Stimulated activated CD4-positive, alpha-beta T cell treated with anti-CD3 and anti-CD28 coated beads, TNF-alpha, amount 100 ng/mL, for 1 hour (primary cell): ENCODE results near the gene LETM1.

Experiments used
- DNase-seq, 3 donors: peaks; one replicate each; pipeline ENCODE4 v3.0.0-alpha.2; 2020; ENCODE audit warnings: low read depth in 3 of 3, low spot score in 1 of 3

LETM1 gene

DNA sequence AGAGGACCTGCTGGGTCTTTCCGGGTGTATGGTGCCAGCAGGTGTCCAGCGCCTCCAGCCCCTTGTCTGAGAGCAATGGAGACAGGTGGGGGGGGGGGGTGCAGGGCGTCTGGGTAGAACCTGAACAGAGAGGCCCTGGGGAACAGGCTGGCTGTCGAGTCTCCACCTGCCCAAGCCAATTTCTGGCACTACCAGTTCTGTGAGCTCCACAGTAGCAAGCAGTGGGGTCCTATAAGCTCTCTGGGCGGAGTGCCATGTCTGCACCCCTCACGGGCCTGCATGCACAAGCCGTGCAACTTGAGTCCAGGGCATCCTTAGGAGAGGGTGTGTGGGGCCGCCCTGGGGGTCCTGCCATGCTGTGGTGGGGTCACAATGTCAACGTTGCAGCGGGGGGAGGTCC lies 72.9 kb downstream of the LETM1 start:
- DNase-seq, result no peak

DNA sequence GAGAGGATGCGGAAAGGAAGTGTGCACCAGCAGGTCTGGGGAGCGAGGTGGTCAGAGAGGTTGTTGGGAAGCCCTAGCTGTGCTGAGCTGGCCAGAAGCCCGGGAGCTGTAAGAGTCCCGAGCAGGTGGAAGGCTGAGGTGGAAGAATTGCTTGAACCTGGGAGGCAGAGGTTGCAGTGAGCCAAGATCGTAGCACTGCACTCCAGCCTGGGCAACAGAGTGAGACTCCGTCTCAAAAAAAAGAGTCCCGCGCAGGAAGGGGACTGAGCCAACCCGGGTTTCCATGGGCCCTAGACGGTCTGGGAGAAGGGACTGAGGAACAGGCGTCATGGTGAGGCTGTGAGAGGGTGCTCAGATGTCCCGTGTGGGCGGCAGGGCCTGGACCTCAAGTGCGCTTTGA lies 75.5 kb downstream of the LETM1 start:
- DNase-seq, result no peak

DNA sequence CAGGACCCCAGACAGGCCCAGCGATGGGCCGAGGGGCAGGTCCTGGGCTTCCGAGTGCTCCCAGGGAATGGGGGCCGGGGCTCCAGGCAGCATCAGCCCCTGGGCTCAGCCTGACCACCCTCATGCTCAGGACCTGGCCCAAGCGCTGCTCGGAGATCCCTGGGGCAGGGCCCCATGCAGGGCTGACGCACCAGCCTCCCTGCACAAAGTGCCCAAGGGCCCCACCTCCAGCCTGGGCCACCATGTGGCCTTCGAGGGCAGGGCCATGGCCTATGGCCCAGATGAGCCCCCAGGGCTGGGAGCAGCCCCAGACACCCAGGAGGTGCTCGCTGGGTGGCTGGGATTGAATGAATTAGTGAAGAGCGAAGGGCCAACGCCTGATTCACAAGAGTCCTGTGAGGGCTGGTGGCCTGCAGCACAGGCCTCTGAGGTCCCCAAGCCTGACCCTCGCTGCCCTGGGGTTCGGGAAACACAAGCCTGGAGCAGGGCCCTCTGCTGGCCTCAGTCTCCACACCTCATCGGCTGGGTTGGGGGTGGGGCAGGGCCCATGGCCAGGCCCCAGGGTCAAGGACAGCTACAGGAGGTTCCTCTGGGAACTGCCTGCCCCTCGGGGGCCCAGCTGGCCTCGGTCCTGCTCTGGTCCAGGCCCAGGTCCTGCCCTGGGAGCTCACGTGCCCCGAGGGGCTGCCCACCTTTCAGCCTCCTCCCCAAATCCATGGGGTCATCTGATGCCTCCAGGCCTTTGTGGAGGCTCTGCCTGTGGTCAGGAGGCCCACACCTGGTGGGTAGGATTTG lies 76.2 kb downstream of the LETM1 start:
- DNase-seq, result no peak

DNA sequence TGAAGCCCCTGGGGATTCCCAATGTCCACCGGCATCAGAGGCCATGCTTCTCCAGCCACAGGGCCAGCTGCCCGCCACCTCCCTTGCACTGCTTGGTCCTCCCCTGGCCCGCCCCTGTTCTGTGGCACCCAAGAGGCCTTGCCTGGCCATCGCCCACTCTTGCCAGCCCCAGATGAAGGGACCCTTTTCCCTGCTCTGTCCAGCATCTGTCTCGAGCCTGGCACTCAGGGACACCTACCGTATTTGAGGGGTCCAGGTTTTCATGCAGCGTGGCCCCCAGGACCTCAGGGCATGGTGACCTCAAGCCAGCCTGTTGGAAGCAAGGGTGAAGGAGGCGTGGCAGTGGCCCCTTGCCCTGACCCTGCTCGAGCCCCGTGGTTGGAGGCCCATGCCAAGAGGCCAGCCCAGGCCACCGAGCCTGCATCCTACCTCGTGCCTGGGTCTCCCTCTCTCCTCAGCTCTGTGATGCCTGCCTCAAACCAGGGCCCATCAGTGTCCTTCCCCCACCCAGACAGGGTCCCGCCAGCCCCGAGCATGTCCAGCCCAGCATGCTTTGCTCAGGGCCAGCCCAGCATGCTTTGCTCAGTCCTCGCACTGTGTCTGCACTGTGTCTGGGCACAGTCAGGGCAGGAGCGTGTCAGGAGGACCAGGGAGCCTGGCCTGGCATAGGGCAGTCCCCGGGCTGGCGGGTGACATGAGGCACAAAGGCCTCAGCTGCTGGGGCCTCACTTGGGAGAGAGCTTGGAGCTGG lies 77.1 kb downstream of the LETM1 start:
- DNase-seq, result no peak

DNA sequence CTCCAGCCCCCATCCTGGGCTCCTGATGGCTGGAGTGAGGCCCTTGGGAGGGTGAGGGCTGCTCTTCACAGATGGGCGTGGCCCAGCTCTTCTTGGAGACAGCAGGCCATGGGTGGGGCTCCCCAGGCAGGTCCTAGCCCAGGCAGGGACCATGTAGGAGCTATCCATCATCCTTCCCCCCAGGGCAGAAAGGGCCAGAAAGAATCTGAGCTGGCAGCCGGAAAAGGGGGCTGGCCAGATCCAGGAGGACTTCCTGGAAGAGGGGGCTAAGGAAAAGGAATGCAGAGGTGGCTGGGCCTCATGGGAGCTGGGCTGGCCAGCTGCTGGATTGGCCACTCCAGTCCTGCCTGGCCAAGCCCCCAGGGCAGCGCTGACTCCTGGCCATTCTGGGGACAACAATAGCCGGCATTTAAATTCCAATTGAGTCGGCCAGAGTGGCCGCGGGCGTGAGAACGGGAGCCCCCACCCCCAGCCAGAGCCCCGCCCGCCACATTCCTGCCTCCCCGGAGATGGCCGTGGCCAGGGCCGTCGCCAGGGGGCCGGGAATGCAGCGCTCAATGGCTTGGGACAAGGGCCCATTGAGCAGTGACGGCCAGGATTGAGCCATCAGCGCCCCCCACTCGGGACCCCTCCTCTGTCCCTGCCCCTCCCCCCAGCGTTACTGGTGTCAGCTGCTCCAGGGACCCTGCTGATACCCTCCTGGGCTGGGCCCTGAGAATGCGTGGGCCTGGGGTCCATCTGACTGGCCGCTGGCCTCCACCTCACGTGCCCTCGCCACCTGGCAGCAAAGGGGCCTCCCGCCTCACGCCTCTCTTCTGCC lies 77.9 kb downstream of the LETM1 start:
- no peak for DNase-seq

DNA sequence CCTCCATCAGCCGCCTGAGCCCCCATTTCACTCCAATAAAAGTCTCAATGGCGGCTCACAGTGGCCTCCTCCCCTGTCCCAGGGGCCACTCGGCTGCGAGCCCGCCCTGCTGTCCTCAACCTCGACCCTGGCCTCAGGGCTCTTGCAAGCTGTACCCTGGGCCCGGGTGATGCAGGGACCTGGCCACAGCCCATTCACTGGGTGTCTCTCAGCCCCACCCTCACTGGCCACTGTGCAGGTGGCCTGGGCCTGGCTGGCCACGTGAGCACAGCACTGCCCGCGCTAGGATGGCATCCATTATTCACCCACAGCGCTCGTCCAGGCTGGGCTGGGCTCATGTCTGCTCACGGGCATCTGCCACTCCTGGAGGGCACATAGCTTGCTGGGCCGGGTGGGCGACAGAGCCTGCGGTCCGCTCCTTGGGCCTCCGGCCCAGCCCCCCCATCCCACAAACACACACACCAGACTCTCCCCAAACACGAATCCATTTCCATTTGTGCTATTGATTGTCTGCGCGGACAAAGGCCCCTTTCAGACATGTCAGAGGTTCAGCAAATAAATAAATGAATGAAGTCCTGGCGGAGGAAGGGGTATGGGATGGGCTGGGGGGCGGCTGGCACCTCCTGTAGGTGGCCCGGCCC lies 79.3 kb downstream of the LETM1 start:
- DNase-seq, result no peak

DNA sequence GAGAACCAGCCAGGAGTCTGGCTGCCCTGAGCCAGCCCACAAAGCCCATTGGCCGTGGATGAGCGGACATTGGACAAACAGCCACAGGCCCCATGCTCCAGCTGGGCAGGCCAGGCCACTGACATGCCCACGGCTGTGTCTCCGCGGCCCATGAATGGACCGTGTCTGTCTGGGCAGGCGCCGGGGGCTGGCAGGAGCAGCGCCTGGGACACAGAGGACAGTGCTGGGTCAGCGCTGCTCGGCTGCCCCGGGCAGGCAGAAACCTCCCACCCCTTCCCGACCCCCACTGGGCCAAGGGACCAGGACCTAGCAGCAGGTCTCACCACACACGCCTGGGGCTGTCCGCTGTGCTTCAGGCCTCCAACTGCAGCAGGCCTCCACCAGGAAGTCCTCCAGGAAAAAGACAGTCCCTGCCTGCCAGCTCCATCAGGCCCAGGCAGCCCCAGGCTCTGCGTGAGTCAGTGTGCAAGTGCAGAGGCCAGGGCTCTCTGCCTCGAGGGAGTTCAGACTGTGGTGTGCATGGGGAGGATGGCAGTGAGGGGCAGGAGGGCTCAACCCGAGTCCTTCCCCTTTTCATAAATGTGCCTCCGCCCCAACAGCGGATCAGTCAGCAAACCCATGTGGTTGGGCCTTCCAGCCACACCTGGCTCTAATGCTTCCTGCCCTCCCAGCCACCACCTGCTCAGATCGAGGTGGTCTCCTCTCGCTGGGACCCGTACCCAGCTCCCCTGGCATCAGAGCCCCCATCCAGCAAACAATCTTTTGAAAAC lies 80.0 kb downstream of the LETM1 start:
- no peak for DNase-seq

DNA sequence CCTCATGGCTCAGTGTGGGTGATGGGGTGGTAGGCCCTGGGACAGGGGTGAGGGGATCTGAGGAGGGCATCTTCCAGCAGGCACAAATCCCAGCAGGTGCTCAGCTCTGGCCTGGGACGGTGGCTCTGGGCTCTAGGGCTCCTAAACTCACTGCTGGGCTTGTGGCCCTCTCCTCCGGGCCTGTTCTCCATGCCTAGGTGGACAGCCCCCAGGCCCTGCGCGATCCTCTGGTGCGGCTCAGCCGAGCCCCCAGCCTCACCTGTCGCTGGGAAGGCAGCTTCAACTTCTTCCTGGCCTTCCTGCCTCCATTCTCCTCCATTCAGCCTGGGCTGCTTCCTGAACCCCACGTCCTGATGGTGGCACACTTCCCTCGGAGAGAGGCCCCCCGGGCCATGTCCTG lies 82.2 kb downstream of the LETM1 start:
- no peak for DNase-seq

DNA sequence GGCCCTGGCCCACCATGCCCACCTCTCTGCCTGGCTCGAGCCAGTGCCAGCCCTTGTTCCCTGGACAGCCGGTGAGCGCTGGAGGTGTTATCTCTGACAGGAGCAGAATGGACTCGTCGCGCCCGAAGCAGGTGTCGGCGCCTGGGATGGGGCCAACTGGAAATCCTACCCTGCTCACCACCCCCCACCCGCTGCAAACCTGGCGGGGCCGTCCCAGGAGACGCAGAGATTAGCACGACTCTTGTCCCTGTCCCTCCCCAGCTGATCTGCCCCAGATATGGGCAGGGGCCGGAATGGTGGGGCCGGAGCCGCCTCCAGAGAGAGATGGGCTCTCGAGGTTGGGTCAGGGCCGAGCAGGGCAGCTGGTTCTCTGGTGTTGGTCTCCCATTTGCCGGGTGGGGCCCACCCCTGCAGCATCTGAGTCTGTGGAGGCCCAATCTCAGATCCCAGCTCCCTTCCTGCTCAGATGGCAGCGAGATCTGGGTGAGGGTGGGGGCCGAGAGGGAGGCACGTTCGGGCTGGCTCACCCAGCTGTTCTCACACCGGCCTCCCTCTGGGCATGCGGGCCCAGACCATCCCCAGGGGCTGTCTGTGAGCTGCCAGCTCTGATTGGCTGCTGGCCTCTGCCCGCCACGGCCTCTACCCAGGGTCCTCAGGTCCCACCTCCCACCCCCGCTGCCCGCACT lies 83.0 kb downstream of the LETM1 start:
- DNase-seq, result no peak

DNA sequence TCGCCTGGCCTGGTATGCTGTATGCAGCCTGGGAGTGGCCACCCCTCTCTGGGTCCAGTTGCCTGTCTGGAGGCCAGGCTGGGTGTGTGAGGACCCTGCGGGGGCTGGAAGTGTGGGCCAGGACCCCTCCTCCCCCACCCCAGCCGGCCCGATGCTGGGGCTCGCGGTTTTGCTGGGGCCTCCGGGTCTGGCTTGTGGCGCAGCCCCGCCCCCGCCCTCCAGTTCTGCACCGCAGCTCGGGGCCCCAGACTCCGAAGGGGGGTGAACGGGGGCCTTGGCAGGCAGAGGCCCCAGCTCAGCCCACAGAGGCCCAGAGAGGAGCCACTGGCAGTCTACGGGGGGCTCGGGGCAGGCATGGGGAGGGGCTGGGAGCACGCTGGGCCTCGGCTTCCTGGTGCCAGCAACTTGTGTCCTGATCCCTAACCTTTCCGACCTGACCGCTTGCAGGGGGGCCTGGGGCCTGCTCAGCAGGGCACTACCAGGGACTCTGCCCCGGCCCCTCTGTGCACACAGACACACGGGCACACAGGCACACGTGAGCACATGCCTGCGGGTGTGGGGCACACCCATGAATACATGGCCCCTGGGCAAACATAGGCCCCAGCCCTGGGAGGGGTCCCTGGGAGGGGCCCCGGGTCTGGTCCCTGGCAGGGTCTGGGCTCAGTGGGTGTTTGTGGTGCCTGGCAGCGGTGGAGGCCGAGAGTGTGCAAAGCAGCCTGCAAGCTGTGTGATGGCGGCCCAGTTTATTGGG lies 84.2 kb downstream of the LETM1 start:
- no peak for DNase-seq

DNA sequence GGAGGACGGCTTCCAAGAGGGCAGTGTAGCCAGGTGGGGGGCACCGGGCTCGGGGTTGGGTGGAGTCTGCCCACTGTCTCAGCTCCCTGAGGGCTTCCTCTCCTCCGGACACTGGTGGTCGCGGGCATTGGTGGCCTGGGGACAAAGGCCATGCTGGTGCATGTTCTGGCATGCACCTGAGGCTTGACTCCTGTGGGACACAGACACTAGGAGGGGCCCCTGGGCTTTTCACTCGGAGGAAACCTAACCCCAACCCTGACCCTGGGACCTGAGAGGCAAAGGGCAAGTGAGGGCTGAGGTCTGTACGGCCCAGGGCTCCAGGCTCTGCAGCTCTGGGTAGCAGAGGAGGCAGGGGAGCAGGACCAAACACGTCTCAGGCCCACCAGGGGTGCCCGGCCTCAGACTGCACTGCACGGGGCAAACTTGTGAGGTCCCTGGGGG lies 85.1 kb downstream of the LETM1 start:
- DNase-seq, result no peak

DNA sequence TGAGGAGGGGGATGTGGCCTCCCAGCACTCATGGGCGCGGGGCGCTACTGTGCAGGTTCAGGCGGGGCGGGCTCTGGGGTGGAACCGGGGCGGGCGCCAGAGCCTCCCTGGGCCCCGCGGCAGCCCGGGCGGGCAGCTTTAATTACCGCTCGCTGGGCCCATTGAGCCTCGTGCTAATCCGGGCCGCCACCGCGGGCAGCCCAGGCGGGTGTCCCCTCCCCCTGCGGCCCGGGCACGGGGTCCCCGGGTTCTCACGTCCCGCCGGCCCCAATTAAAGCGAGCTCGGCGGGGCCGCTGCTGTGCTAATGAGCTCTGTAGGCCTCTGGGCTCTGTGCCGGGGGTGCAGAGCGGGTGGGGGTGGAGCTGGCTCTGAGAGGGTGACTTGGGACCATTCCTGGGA lies 85.7 kb downstream of the LETM1 start:
- DNase-seq, result no peak

DNA sequence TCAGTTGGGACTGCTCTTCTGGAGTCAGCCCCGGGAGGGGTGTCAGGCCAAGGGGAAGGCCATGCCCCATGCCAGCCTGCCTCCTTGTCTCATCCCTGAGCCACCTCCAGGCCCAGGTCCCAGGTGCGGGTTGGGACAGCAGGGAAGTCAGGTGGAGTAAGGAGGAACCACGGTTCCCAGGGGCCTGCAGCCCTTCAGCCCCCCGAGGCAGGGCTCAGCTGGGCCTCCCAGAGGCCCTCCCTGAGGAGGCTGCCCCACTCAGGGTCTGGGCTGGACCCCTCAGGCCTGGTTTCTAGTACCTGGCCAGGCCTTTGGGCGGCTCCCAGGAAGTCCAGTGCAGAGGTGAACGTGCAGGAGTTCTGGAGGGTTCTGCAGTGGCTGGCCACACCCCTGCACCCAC lies 86.3 kb downstream of the LETM1 start:
- no peak for DNase-seq

DNA sequence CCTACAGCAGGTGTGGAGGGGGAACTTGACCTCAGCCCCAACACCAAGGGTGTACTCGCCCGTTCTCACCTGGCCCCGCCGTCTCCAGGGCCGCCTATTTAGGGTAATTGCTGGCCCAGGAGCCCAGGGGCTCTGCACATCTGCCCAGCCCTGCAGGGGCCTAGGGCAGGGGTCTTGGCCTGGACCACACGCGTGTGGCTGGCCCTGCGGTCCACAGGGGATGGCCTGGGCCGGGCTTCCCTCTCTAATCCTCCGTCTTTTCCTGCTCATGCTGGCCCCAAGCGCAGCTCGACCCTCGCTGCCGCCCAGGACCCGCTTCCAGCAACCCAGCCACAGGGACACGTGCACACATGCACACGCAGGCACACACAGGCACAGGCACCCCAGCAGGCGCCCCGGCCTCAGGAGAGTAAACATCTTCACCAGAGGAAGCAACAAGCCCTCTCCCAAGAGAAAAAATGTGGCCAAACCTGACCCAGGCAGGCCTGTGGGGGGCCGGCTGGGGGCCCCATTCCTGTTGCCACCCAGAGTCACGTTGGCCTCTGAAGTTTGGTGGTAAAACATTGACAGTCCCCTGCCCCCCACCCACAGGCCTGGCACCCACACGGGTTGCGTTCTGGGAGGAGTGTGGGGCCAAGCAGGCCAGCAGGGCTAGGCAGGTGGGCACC lies 87.5 kb downstream of the LETM1 start:
- DNase-seq, result no peak

DNA sequence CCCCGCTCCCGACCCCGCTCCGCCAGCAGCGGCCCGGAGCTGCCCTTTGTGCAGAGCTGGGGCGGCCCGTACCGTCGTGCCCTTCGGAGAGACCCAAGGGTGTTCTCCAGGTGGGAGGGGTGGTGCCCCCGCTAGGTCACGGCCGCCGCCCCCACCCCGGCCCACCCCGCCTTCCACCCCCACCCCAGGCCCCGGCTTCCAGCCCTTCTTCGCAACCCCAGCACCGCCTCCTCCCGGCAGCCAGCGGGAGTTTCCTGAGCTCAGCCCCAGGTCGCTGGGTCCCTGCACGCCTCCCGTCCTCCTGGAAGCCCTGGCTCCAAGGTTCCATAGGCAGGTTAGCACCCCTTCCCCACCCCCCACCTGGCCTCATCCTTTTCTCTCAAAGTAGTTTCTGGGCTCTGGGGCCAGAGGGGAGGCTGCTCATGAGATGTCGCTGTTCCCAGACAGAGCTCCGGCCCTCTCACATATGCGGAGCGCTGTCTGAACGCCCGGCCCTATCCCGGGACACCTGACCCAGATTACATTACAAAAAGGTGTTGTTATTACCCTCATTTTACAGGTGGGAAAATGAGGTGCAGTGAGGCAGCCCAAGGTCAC lies 88.1 kb downstream of the LETM1 start:
- DNase-seq, result no peak

DNA sequence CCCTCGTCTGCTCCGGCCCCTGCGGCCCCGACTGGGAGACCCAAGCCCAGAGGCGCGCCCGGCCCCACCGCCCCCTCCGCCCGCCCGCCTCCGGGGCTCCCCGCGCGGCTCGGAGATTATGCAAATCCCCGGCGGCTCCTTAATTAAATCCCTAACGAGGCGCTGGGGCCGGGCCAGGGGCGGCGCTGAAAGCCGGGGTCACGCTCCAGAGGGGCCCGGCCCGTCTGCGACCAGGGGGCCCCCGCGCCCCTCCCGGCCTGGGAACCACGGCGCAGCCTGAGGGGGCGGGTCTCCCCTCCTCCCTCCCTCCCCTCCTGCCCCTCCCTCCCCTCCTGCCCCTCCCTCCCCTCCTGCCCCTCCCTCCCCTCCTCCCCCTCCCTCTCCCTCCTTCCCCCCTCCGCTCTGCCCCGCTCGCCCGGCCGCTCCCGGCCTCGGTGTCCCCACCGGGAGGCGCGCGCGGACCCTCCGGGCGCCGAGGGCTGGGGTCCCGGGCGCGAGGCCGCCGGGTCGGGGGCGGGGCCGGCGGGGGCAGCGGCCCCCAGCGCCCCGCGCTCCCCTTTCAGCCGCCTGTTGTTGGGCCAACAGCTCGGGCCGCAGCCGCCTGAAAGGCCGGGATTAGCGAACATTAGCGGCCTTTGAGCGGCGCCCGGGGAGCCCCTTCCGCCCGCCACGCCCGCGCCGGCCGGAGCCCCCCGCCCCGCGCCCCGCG lies 88.7 kb downstream of the LETM1 start:
- DNase-seq, result no peak
